ENCODE results near the gene ATF7IP2. TPM values are rescaled to one million over a fixed set of nuclear protein-coding genes. Genes with fewer than 3 reads are reported as not detected.
"Not testable (repeated sequence)": the region's sequence is repeated elsewhere in the genome, so short reads cannot be mapped to it uniquely, and the experiment has no call there.

Gene ATF7IP2
- total RNA-seq, 2 donors from 2014 or later = 23.0 to 33.2 TPM

DNA sequence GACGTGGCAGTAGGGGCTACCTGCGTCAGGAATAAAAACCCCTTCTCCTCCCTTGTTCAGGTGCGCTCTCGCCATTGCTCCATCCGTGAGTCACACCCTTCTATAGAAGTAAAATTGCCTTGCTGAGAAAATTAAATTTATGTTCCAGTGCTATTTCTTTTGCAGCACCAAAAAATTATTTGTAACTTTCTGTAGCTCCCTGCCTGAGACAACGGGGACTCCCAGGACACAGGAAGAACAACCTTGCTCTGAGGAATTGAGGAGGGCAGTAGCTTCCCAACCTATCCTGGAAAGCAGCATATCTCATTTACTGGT is 109.1 kb downstream of the ATF7IP2 start:
- no peaks in the 10 kb centered on the region for H3K36me3 Mint-ChIP-seq
- no peaks in the 10 kb centered on the region for H3K27me3 Mint-ChIP-seq
- peaks cover 0 to 4% of the 10 kb centered on the region in 2 donors for H3K4me1 Mint-ChIP-seq (ENCODE audit: low read depth in 2 of 2)
- DNase-seq (ENCODE audit: low spot score) = no peak
- no peak overlapping the region for H3K4me3 Mint-ChIP-seq
- H3K9me3 Mint-ChIP-seq = peaks cover 4% of the 10 kb centered on the region
- no peak for ATAC-seq
- no peak overlapping the region for H3K27ac Mint-ChIP-seq

DNA sequence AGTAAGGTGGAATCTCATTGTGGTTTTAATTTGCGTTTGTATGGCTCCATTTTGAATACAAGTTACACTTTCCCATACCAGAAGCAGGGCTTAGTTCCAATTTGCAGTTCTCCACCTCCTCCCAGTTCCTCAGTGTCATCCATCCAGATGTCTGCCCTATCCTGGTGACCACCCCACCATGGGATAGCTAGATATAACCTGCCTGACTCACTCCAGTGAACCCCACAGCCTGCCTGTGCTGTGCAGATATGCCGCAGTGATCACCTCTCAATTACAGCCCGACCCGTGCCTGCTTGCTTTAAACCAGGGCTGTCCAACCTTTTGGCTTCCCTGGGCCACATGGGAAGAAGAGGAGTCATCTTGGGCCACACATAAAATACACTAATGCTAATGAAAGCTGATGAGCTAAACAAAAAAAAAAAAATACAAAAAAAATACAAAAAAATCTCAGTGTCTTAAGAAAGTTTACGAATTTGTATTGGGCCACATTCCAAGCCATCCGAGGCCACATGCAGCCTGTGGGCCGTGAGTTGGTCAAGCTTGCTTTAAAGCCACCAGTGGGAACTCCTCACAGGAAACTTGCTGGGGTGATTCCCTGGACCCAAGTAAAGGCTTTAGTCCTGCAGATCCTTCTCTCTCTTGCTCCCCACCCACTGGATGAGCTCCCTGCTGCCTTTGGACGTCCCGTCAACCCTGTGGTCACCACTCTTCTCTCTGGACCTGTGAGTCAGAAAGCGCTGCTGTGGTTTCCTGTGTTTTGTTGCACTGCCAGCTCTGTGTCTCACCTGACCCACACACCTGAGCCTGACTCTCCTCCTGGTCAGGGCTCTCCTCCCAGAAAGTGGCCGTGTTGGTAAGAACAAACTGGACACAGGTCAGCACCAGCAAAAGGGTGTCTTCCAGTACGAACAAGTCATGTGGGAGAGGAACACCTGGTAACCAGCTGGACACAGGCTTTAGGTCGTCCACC is 111.6 kb downstream of the ATF7IP2 start:
- peaks cover 0 to 4% of the 10 kb centered on the region in 2 donors for H3K4me1 Mint-ChIP-seq (ENCODE audit: low read depth in 2 of 2)
- H3K4me3 Mint-ChIP-seq = no peak overlapping the region
- no peak overlapping the region for H3K27ac Mint-ChIP-seq
- ATAC-seq (peak; percentile 48 to 59), DNase-seq (ENCODE audit: low spot score) (no peak)
- peaks cover 4% of the 10 kb centered on the region for H3K9me3 Mint-ChIP-seq
- H3K36me3 Mint-ChIP-seq = no peaks in the 10 kb centered on the region
- H3K27me3 Mint-ChIP-seq = no peaks in the 10 kb centered on the region

DNA sequence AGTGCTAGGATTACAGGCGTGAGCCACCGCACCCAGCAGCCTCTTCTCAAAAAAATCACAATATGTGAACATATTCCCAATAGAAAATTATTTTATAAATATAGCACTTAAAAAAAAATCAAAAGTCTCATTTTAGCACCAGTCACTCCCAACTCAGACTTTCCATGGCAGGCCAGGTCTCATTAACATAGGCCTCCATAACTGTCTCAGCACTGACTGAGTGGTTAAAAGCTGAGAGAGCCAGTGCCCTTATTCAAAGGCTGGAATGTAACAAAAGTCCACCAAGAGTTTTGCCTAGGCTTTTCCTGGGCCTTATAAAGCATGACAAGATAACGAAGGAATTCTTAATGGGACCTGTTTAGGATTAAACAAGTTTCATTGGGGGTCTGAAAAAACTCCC is 114.7 kb downstream of the ATF7IP2 start:
- Mint-ChIP-seq H3K4me3 (no peak overlapping the region), H3K4me1 (ENCODE audit: low read depth in 2 of 2) (peaks cover 0 to 4% of the 10 kb centered on the region in 2 donors), H3K27me3 (peaks cover 0 to 1% of the 10 kb centered on the region in 2 donors), H3K9me3 (no peaks in the 10 kb centered on the region), H3K36me3 (no peaks in the 10 kb centered on the region), H3K27ac (no peak overlapping the region)
- ATAC-seq (no peak), DNase-seq (ENCODE audit: low spot score) (no peak)

DNA sequence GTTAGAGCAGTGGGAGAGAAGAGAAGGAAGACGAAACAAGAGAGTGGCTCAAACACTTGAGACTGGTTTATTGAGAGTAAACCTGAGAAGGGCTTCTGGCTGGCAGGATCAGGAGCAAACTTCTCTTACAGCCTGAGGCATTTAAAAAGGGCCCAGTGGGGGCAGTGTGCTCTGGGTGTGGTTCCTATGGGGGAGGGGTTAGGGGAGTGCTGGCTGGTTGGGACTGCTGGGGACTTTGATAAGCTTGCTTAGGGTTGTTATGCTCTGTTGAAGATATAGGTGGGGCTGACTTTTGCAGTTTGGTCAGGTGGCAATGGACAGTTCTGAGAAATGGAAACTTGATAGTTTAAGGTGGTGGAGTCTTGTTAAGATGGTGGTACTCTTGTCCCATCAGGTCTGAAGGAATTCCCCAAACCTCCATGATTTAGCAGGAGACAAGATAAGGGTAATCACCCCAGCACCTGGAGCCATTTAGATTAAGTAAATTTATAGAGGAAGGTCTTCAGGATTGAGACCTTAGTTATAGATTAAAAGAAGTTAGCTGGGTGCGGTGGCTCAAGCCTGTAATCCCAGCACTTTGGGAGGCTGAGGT is 115.3 kb downstream of the ATF7IP2 start:
- no peak for DNase-seq (ENCODE audit: low spot score)
- Mint-ChIP-seq H3K4me1 (ENCODE audit: low read depth in 2 of 2) (peaks cover 0 to 4% of the 10 kb centered on the region in 2 donors), H3K27me3 (peaks cover 0 to 2% of the 10 kb centered on the region in 2 donors), H3K27ac (no peak overlapping the region), H3K36me3 (no peaks in the 10 kb centered on the region), H3K9me3 (no peaks in the 10 kb centered on the region), H3K4me3 (no peak overlapping the region)
- peak; percentile 49 to 62 for ATAC-seq

DNA sequence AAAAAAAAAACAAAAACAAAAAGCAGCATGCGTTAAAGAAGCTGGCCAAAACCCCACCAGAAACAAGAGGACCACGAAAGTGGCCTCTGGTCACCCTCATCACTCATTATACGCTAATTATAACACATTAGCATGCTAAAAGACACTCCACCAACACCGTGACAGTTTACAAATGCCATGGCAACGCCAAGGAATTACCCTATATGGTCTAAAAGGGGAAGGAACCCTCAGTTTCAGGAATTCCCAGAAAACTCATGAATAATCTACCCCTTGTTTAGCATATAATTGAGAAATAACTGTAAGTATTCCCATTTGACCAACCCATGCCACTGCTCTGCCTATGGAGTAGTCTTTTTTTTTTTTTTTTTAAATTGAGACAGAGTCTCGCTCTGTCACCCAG is 116.9 kb downstream of the ATF7IP2 start:
- ATAC-seq (no peak), DNase-seq (ENCODE audit: low spot score) (no peak)
- H3K27me3 Mint-ChIP-seq = peaks cover 0 to 2% of the 10 kb centered on the region in 2 donors
- no peaks in the 10 kb centered on the region for H3K9me3 Mint-ChIP-seq
- H3K36me3 Mint-ChIP-seq = no peaks in the 10 kb centered on the region
- no peak overlapping the region for H3K4me3 Mint-ChIP-seq
- no peak overlapping the region for H3K27ac Mint-ChIP-seq
- H3K4me1 Mint-ChIP-seq (ENCODE audit: low read depth in 2 of 2) = peaks cover 0 to 3% of the 10 kb centered on the region in 2 donors

DNA sequence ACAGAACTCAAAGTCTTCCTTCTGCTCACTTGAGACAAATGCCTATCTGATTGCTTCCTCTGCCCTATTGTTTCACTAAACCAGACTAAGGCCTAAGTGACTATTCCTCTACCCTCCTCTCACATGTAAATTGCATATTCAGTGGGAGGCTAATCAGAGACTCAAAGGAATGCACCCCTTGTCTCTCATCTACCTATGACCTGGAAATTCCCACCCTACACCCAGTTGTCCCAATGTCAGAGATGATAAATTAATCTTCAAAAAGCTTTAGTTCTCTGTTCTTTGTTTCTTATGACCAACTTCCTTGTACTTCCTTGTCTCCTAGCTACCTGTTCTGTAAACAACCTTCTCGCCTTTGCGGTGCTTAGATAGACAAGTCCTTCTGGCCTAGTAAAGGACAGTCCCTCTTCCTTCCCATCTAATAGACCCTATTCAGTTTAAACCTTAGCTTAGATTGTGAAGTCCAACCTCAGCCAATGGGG is 118.6 kb downstream of the ATF7IP2 start:
- Mint-ChIP-seq H3K27ac (no peak overlapping the region), H3K4me3 (no peak overlapping the region), H3K36me3 (no peaks in the 10 kb centered on the region), H3K4me1 (ENCODE audit: low read depth in 2 of 2) (no peaks in the 10 kb centered on the region), H3K9me3 (no peaks in the 10 kb centered on the region), H3K27me3 (peaks cover 0 to 2% of the 10 kb centered on the region in 2 donors)
- ATAC-seq = no peak
- DNase-seq (ENCODE audit: low spot score) = no peak

DNA sequence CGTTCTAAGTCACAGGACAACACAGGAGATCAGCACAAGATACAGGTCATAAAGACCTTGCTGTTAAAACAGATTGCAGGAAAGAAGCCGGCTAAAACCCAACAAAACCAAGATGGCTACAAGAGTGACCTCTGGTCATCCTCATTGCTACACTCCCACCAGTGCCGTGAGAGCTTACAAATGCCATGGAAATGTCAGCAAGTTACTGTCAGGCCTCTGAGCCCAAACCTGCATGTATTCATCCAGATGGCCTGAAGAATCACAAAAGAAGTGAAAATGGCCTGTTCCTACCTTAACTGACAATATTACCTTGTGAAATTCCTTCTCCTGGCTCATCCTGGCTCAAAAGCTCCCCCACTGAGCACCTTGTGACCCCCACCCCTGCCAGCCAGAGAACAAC is 119.4 kb downstream of the ATF7IP2 start:
- ATAC-seq = not testable (repeated sequence)

DNA sequence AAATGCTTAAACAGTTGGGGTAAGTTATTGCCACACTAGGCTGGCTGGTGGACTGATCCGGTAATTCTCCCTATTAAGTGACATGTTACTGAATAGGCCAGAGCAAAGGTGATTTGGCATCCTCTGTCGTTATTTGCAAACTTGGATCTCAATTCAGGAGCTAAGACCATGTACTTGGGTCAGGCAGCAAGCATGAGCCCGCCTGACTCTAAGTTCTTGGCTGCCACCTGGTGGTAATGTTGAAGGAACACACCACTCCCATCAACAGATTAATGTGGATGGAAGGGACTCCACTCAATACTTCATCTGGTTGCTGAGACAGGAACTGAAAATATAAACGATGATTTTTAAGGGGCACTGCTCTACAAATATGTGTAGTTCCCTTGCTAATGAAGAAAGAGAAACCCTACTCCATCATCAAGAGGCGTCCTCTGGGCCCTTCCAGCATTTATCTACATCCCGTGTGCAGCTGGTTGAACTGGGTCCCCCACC is 123.7 kb downstream of the ATF7IP2 start:
- H3K27me3 Mint-ChIP-seq = peaks cover 0 to 4% of the 10 kb centered on the region in 2 donors
- H3K27ac Mint-ChIP-seq = no peak overlapping the region
- H3K4me1 Mint-ChIP-seq (ENCODE audit: low read depth in 2 of 2) = no peaks in the 10 kb centered on the region
- H3K4me3 Mint-ChIP-seq = no peak overlapping the region
- peak; percentile 64 for DNase-seq (ENCODE audit: low spot score)
- peak; percentile 78 to 83 for ATAC-seq
- H3K36me3 Mint-ChIP-seq = no peaks in the 10 kb centered on the region
- H3K9me3 Mint-ChIP-seq = no peaks in the 10 kb centered on the region

More for the DNA sequence above, 119.4 kb downstream of the ATF7IP2 start:
- not testable (repeated sequence) for H3K36me3 Mint-ChIP-seq; H3K9me3 Mint-ChIP-seq; H3K27me3 Mint-ChIP-seq; H3K27ac Mint-ChIP-seq; H3K4me3 Mint-ChIP-seq; DNase-seq (ENCODE audit: low spot score); H3K4me1 Mint-ChIP-seq (ENCODE audit: low read depth in 2 of 2)

DNA sequence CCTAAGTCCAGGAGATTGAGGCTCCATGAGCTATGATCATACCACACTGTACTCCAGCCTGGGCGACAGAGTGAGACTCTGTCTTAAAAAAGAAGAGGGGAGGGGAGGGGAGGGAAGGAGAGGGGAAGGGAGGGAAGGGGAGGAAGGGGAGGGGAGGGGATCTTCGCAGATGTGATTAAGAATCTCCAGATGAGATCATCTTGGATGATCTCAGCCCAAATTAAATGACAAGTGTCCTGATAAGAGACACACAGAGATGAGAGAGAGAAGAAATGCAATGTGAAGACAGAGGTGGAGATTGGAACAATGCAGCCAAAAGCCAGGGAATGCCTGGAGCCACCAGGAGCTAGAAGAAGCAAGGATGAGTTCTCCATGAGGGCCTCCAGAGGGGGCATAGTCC is 124.4 kb downstream of the ATF7IP2 start:
- DNase-seq (ENCODE audit: low spot score) (no peak), ATAC-seq (no peak)
- Mint-ChIP-seq H3K27ac (no peak overlapping the region), H3K27me3 (peaks cover 0 to 4% of the 10 kb centered on the region in 2 donors), H3K4me1 (ENCODE audit: low read depth in 2 of 2) (peaks cover 0 to 2% of the 10 kb centered on the region in 2 donors), H3K36me3 (no peaks in the 10 kb centered on the region), H3K4me3 (no peak overlapping the region), H3K9me3 (no peaks in the 10 kb centered on the region)

DNA sequence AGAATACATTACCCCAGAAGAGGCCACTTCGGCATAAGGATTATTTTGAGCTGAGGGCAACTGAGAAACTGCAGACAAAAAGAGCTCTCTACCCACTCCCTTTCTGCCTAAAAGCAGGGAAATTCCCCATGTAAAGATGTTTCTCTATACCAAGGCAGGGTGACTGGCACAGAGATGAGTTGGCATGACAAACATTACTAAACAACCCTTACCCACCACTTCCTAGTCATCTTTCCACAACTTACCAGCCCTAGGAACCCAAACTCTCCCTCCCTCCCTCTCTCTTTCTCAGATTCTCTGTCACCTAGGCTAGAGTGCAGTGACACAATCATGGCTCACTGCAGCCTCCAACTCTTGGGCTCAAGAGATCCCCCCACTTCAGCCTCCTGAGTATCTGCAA is 126.0 kb downstream of the ATF7IP2 start:
- H3K9me3 Mint-ChIP-seq = no peaks in the 10 kb centered on the region
- no peak overlapping the region for H3K4me3 Mint-ChIP-seq
- ATAC-seq (peak in 1 of 2 donors; percentile 53), DNase-seq (ENCODE audit: low spot score) (no peak)
- peaks cover 0 to 2% of the 10 kb centered on the region in 2 donors for H3K4me1 Mint-ChIP-seq (ENCODE audit: low read depth in 2 of 2)
- H3K27ac Mint-ChIP-seq = no peak overlapping the region
- no peaks in the 10 kb centered on the region for H3K36me3 Mint-ChIP-seq
- H3K27me3 Mint-ChIP-seq = peaks cover 0 to 2% of the 10 kb centered on the region in 2 donors

DNA sequence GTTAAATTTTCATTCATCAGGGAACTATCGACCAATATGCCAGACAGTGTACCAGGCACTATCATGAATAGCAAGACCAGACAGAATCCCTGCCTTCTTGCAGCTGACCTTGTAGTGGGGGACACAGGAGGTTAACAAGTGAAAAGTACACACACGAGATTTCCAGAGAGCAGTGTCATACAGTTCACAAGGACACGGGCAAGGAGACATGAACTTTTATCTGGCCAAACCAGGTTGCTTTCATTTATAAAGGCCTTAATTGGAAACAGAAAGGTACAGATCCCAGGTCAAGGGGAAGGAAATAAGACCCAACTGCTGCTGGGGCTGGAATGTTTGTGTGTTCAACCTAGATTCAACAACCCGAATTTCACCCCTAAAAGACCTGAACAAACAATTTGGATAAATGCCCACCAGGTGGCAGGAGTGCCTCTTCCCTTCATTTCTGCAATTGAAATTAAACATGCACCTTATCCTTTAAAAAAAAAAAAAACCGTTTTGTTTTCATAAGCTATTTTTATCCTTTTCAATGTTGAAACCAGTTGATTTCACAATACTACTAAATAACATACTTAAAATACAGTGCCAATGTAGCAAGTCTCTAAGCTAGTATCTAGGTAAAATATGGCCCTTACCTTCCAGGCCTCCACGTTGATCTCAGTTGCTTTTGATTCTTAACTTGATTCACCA is 128.7 kb downstream of the ATF7IP2 start:
- no peak overlapping the region for H3K4me3 Mint-ChIP-seq
- peaks cover 0 to 2% of the 10 kb centered on the region in 2 donors for H3K4me1 Mint-ChIP-seq (ENCODE audit: low read depth in 2 of 2)
- peaks cover 0 to 2% of the 10 kb centered on the region in 2 donors for H3K27me3 Mint-ChIP-seq
- no peaks in the 10 kb centered on the region for H3K9me3 Mint-ChIP-seq
- no peaks in the 10 kb centered on the region for H3K36me3 Mint-ChIP-seq
- DNase-seq (ENCODE audit: low spot score) (no peak), ATAC-seq (no peak)
- H3K27ac Mint-ChIP-seq = no peak overlapping the region

DNA sequence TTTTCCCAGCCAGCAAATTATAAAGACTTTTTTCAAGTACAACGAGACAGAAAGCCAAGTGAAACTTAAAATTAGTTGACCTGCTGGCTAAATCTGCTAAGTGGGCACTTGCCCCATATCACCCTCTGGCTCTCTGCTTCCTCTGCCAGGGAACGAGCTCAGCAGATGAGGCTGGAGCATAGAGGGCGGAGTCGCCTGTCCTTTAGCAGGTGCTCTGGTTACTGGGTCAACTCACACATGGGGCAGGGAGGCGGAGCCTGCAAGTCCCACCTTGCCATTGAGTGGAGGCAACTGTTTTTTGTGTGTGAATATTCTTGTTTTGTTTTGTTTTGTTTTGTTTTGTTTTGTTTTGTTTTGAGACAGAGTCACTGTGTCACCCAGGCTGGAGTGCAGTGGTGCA is 132.0 kb downstream of the ATF7IP2 start:
- Mint-ChIP-seq H3K36me3 (no peaks in the 10 kb centered on the region), H3K27ac (no peak overlapping the region), H3K4me3 (no peak overlapping the region), H3K9me3 (no peaks in the 10 kb centered on the region), H3K27me3 (no peaks in the 10 kb centered on the region), H3K4me1 (ENCODE audit: low read depth in 2 of 2) (peaks cover 0 to 5% of the 10 kb centered on the region in 2 donors)
- ATAC-seq (no peak), DNase-seq (ENCODE audit: low spot score) (no peak)

DNA sequence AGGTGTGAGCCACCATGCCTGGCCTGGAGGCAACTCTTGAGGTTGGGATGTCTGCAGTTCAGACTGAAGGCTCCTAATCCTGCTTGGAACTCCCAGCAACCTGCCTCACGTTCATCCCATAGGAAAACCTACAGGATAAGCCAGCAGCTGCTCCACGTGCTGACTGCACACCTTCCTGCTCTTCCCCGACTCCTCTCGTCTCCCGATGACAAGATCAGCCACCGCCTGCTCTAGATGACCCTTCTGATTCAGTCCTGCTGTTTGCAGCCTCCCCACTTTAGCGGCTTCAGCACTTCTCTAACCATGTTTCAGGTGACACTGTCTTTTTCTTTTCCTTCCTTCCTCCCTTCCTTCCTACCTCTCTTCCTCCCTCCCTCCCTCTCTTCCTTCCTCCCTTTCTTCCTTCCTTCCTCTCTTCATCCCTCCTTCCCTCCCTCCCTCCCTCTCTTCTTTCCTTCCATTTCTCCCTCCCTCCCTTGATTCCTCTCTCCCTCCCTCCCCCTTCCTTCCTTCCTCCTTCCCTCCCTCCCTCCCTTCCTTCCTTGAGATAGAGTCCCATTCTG is 132.7 kb downstream of the ATF7IP2 start:
- no peaks in the 10 kb centered on the region for H3K27me3 Mint-ChIP-seq
- H3K27ac Mint-ChIP-seq = no peak overlapping the region
- no peak for DNase-seq (ENCODE audit: low spot score)
- H3K36me3 Mint-ChIP-seq = no peaks in the 10 kb centered on the region
- H3K4me1 Mint-ChIP-seq (ENCODE audit: low read depth in 2 of 2) = peaks cover 0 to 5% of the 10 kb centered on the region in 2 donors
- no peak overlapping the region for H3K4me3 Mint-ChIP-seq
- no peak for ATAC-seq
- H3K9me3 Mint-ChIP-seq = no peaks in the 10 kb centered on the region
